Uterus (tissue), 4 donors: ENCODE results near the gene PRTN3. TPM values are rescaled to one million over a fixed set of nuclear protein-coding genes. Genes with fewer than 3 reads are reported as not detected.

Source experiments
- DNase-seq, 2 donors: peaks; one replicate each; pipeline ENCODE4 v3.0.0-alpha.2; 2019 to 2020
- H3K27ac ChIP-seq, 2 donors: fragments of 200-600 bp; sonication (generic); 1 replicate in 1 of 2; 2 replicates in 1 of 2; pipeline ENCODE4 v1.5.1; 2016 to 2018
- H3K27me3 ChIP-seq, 2 donors: fragments of 200-600 bp; sonication (generic); one replicate each; pipeline ENCODE4 v1.5.1; 2018 to 2019; ENCODE audit warnings: control low read depth in 1 of 2
- H3K36me3 ChIP-seq, 2 donors: fragments of 200-600 bp; sonication (generic); one replicate each; pipeline ENCODE4 v1.5.1; 2019; ENCODE audit warnings: control low read depth in 1 of 2
- H3K4me1 ChIP-seq, 2 donors: fragments of 200-600 bp; sonication (generic); one replicate each; pipeline ENCODE4 v1.5.1; 2018 to 2019; ENCODE audit warnings: control low read depth in 1 of 2
- H3K4me3 ChIP-seq, 2 donors: fragments of 200-600 bp; sonication (generic); 1 replicate in 1 of 2; 2 replicates in 1 of 2; pipeline ENCODE4 v1.5.1; 2018 to 2019; ENCODE audit warnings: mild to moderate bottlenecking in 1 of 2
- H3K9me3 ChIP-seq, 2 donors: fragments of 200-600 bp; sonication (generic); one replicate each; pipeline ENCODE4 v1.5.1; 2019; ENCODE audit warnings: control low read depth in 1 of 2
- CTCF ChIP-seq, 4 experiments: fragments of 200-600 bp in 2 of 4; fragments of 450-650 bp in 2 of 4; sonication (generic) in 2 of 4; IDR thresholded peaks; one replicate each; pipeline ENCODE4 v1.5.1; 2016 to 2019; ENCODE audit warnings: antibody characterized with exemption in 4 of 4, mild to moderate bottlenecking in 2 of 4, moderate library complexity in 1 of 4
- POLR2A ChIP-seq, 2 donors: fragments of 450-650 bp; IDR thresholded peaks; one replicate each; pipeline ENCODE4 v1.6.1; 2016; ENCODE audit warnings: antibody characterized with exemption in 2 of 2, mild to moderate bottlenecking in 1 of 2, moderate library complexity in 1 of 2
- intact Hi-C: fragments of 100-400 bp; cut with DNase I; formaldehyde crosslinking; loops from one replicate; pipeline ENCODE4 v1.15.1; 2023; ENCODE audit warnings: low total_unique reads
- total RNA-seq, 4 donors: library from RNA; depleted of rRNA in 3 of 4; stranded (reverse); fragments of >200 nt in 3 of 4; gene quantifications; one replicate each; pipeline versions ENCODE4 v1.1.0 to v1.2.4, GENCODE V29; 2014 to 2023
- donor health status: DM: yes; HTN: yes; CAD: no.

The PRTN3 gene
- total RNA-seq, 4 donors from 2014 or later: 2.9 TPM; not detected in 3

GRCh38 chr19:861141-861755 lies 20.4 kb downstream of the PRTN3 start:
- peaks cover 0 to 17% of the 10 kb centered on the region in 2 donors for H3K4me1 ChIP-seq
- H3K27ac ChIP-seq: no peak overlapping the region
- no peaks in the 10 kb centered on the region for H3K36me3 ChIP-seq
- peaks cover 0 to 20% of the 10 kb centered on the region in 2 donors for H3K27me3 ChIP-seq
- no peak for DNase-seq
- no peaks in the 10 kb centered on the region for H3K9me3 ChIP-seq
- intact Hi-C loops: loop anchor here (10.0 kb wide), 1 partner anchor 124 kb away; the partner anchor contains the start of gene WDR18
- H3K4me3 ChIP-seq: no peak overlapping the region
- TF ChIP-seq CTCF (IDR thresholded peaks at IDR 0.05) (no peak), POLR2A (IDR thresholded peaks at IDR 0.05) (no peak)

GRCh38 chr19:861756-862580 lies 21.2 kb downstream of the PRTN3 start:
- Histone ChIP-seq H3K4me1 (peaks cover 0 to 17% of the 10 kb centered on the region in 2 donors), H3K36me3 (no peaks in the 10 kb centered on the region), H3K27me3 (peaks cover 0 to 20% of the 10 kb centered on the region in 2 donors), H3K27ac (no peak overlapping the region), H3K4me3 (no peak overlapping the region), H3K9me3 (no peaks in the 10 kb centered on the region)
- TF ChIP-seq CTCF (IDR thresholded peaks at IDR 0.05) (no peak), POLR2A (IDR thresholded peaks at IDR 0.05) (no peak)
- intact Hi-C loops: loop anchor here (10.0 kb wide), 1 partner anchor 123 kb away; the partner anchor contains the start of gene WDR18
- DNase-seq: no peak

- no peak for TF ChIP-seq CTCF (IDR thresholded peaks at IDR 0.05)
- no peak for TF ChIP-seq POLR2A (IDR thresholded peaks at IDR 0.05)
- Histone ChIP-seq H3K27me3 (peaks cover 0 to 20% of the 10 kb centered on the region in 2 donors), H3K4me3 (no peak overlapping the region), H3K36me3 (no peaks in the 10 kb centered on the region), H3K27ac (no peak overlapping the region), H3K4me1 (peaks cover 0 to 17% of the 10 kb centered on the region in 2 donors), H3K9me3 (no peaks in the 10 kb centered on the region)
- peak; percentile 53 to 62 for DNase-seq
- intact Hi-C loops: loop anchor here (10.0 kb wide), 1 partner anchor 122 kb away; the partner anchor contains the start of gene WDR18
Observed at GRCh38 chr19:862581-863314, 21.9 kb downstream of the PRTN3 start.

GRCh38 chr19:863315-863620 lies 22.5 kb downstream of the PRTN3 start:
- H3K4me3 ChIP-seq: no peak overlapping the region
- H3K27me3 ChIP-seq: peaks cover 0 to 20% of the 10 kb centered on the region in 2 donors
- intact Hi-C loops: loop anchor here (10.0 kb wide), 1 partner anchor 122 kb away; the partner anchor contains the start of gene WDR18

More at GRCh38 chr19:863315-863620, 22.5 kb downstream of the PRTN3 start:
- H3K27ac ChIP-seq: no peak overlapping the region
- no peak for DNase-seq
- TF ChIP-seq POLR2A (IDR thresholded peaks at IDR 0.05) (no peak), CTCF (IDR thresholded peaks at IDR 0.05) (no peak)
- H3K36me3 ChIP-seq: no peaks in the 10 kb centered on the region
- H3K9me3 ChIP-seq: no peaks in the 10 kb centered on the region
- peaks cover 0 to 17% of the 10 kb centered on the region in 2 donors for H3K4me1 ChIP-seq
